ENCODE results near the gene SETDB2.

The SETDB2 gene

DNA sequence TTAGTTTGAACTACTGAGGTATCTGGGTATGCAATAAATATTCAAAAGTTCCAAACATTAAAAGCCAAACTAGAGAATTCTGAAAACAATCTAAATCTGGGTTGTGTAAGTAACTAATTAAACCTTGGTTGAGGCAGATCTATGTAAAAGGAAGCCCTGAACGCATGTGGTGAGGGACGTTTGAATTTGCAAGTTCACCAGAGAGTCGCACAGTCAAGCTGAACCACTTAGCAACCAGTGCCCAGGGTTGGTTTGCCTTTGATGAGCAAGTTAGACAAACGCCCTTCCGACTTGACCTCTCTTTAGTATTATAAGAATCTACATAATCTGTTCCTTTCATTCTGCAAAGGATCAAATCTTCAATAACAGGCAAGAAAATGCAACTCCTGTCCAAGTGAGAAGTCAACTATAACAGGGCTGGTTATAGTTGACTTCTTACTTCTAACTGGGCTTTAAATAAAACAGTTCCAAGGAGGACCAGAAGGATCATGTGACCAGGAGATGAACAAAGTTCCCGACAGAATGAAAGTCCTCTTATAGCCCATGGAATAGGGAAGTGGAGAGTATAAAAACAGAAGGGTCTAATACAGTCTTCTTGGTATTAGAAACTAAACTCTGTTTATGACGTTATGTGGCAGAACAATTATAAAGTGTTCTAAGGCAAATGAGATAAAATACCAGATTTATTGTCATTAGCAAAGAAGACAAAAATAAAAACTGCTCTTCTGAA is 92.2 kb downstream of the SETDB2 start:
- no peak for DNase-seq

DNA sequence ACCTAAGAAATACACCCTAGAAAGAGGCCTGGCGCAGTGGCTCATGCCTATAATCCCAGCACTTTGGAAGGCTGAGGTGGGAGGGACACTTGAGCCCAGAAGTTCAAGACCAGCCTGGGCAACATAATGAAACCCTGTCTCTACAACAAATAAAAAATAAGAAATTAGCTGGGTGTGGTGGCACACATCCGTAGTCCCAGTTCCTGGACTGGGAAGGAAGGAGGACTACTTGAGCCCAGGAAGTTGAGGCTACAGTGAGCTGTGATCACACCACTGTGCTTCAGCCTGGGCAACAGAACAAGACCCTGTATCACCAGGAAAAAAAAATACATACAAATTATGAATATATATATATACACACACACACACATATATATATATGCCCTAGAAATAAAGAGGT is 94.3 kb downstream of the SETDB2 start:
- no peak for DNase-seq

- DNase-seq = no peak
Observed at GRCh38 chr13:49539313-49539712, 95.2 kb downstream of the SETDB2 start.

DNA sequence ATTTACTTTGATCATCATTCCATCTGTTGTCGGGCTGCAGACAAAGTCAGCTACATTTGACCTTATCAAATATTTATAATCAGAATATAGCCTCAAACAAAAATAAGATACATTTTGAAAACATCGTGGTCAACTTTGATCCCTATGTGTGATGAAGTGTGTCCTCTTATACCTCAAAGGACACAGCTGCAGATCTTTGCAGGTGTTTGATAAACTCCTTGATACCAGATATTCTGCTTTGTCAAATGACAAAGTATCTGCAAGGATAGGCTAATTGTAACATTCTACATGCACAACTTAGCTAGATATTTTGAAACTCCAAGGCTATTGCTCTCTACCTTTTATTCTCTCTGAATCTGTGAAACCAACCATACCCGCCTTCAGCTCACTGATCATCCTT is 95.7 kb downstream of the SETDB2 start:
- no peak for DNase-seq

- no peak for DNase-seq
Observed at GRCh38 chr13:49540552-49540951, 96.5 kb downstream of the SETDB2 start.

DNA sequence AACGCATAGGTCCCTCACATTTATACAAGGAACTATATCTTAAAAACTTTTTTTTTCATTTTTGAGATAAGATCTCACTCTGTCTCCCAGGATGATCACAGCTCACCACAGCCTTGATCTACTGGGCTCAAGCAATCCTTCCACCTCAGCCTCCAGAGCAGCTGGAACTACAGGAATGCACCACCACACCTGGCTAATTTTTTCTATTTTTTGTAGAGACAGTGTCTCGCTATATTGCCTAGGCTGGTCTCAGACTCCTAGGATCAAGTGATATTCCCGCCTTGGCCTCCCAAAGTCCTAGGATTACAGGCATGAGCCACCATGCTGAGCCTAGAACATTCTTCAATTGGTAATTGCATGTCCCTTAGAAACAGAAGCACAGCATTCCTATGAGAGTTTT is 99.6 kb downstream of the SETDB2 start:
- no peak for DNase-seq

All from NCI-H1436 treated with DMSO at 0.1 percent for 48 hours (cell line).